Adrenal gland (tissue), 12 donors: ENCODE data around the gene TSPAN13. TPM values are rescaled to one million over a fixed set of nuclear protein-coding genes. Genes with fewer than 3 reads are reported as not detected.

Experiments
- DNase-seq, 7 donors: peaks; one replicate each; pipeline ENCODE4 v3.0.0-alpha.2; 2019 to 2020
- H3K27ac ChIP-seq, 5 donors: fragments of 200-600 bp; sonication (generic) in 4 of 5; 1 replicate in 3 of 5; 2 replicates in 2 of 5; pipeline versions ENCODE4 v1.5.1 to v1.8.0; 2016 to 2020; ENCODE audit warnings: mild to moderate bottlenecking in 1 of 5
- H3K27me3 ChIP-seq: fragments of 200-600 bp; 2 replicates; pipeline ENCODE4 v1.8.0; 2021
- H3K36me3 ChIP-seq, 2 donors: fragments of 200-600 bp; replicated peaks in 1 of 2; 1 replicate in 1 of 2; 2 replicates in 1 of 2; pipeline versions ENCODE4 v1.5.1 to v1.8.0; 2018 to 2022
- H3K4me1 ChIP-seq, 2 donors: fragments of 200-600 bp; replicated peaks in 1 of 2; 1 replicate in 1 of 2; 2 replicates in 1 of 2; pipeline versions ENCODE4 v1.5.1 to v1.8.0; 2018 to 2021
- H3K4me3 ChIP-seq, 4 donors: fragments of 200-600 bp; sonication (generic) in 3 of 4; one replicate each; pipeline ENCODE4 v1.5.1; 2016 to 2018
- H3K9me3 ChIP-seq, 3 donors: fragments of 200-600 bp; sonication (generic) in 1 of 3; replicated peaks in 1 of 3; 1 replicate in 2 of 3; 2 replicates in 1 of 3; pipeline versions ENCODE4 v1.5.1 to v1.8.0; 2016 to 2021
- POLR2A ChIP-seq, 2 donors: fragments of 450-650 bp; IDR thresholded peaks; one replicate each; pipeline ENCODE4 v1.6.1; 2017; ENCODE audit warnings: antibody characterized with exemption in 2 of 2, mild to moderate bottlenecking in 2 of 2, moderate library complexity in 1 of 2
- WGBS, 4 donors: extraction: QIAGEN DNeasy Blood & Tissue Kit in 2 of 4; methylation state at CpG; one replicate each; pipeline versions ENCODE4 v1.1.5 to v1.1.7; 2013 to 2017; 5-methylcytosine and 5-hydroxymethylcytosine counted together
- intact Hi-C, 2 donors: fragments of 100-400 bp; cut with DNase I; formaldehyde crosslinking; loops; one replicate each; pipeline versions ENCODE4 v1.14.1 to v1.15.0; 2022 to 2023
- polyA plus RNA-seq, 3 donors: library from polyadenylated mRNA; stranded (reverse); fragments of 200-250 nt in 2 of 3; fragments of 350-450 nt in 1 of 3; fragmentation: Illumina TruSeq in 1 of 3; extraction: RNeasy Lipid Tissue Mini Kit (QIAGEN cat#74804) in 1 of 3; gene quantifications; one replicate each; pipeline ENCODE4 v1.2.3, GENCODE V29; 2013 to 2014
- total RNA-seq, 9 donors: library from RNA; depleted of rRNA in 4 of 9; stranded (reverse); fragments of >200 nt in 4 of 9; fragments of 120-200 nt in 1 of 9; fragmentation: NEBNext Ultra II Directional in 1 of 9; extraction: Animal tissue kit (Norgen Biotek cat#: 25700) in 1 of 9; gene quantifications; one replicate each; pipeline versions ENCODE4 v1.1.0 to v1.2.4, GENCODE V29; 2013 to 2023
- TF ChIP-seq, protein P1 (sequence below), 6 experiments: fragments of 450-650 bp in 4 of 6; fragments of 200-600 bp in 2 of 6; sonication (generic) in 1 of 6; IDR thresholded peaks; 1 replicate in 5 of 6; 2 replicates in 1 of 6; pipeline versions ENCODE4 v1.5.1 to v1.8.0; 2016 to 2021; ENCODE audit warnings: antibody characterized with exemption in 6 of 6, mild to moderate bottlenecking in 2 of 6, moderate library complexity in 1 of 6
- donor health status: healthy with polysubstance abuse.
- donor health status: Bipolar disorder and iron deficiency.
- donor health status: DM: yes; HTN: yes; CAD: no.
- donor health status: DM: no; HTN: no; CAD: no.
- donor health status: DM: no; HTN: no; CAD: no.
- donor health status: DM: yes; HTN: yes; CAD: no.

TSPAN13 gene
- total and polyA plus RNA-seq, 12 donors = 19.3 to 119 (median 57.0) TPM

DNA sequence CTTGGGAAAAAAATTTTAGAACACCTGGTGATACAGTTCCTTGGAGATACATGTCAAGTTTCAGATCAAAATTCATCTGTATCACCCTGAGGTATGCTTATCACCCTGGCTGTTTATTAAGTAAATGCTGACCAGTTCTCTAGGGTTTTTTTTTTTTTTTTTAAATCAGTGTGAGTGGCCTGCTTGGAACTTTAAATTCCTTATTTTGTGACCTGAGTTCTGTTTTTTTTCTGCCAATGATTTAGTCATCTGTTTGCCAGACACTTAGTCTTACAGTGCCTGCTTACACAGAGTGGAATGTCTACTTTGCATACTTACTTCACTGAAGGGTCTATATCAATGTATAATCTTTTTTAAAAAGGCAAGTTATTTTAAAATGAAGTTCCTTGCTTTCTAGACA is 1.8 kb downstream of the TSPAN13 start:
- Histone ChIP-seq H3K9me3 (no peaks in the 10 kb centered on the region), H3K36me3 (no peaks in the 10 kb centered on the region), H3K27me3 (no peaks in the 10 kb centered on the region), H3K4me1 (peaks cover 0 to 6% of the 10 kb centered on the region in 2 donors), H3K4me3 (peak overlapping the region in 1 of 4 donors; percentile 84), H3K27ac (peak overlapping the region in 1 of 5 donors; percentile 76)
- TF ChIP-seq, protein P1, sequence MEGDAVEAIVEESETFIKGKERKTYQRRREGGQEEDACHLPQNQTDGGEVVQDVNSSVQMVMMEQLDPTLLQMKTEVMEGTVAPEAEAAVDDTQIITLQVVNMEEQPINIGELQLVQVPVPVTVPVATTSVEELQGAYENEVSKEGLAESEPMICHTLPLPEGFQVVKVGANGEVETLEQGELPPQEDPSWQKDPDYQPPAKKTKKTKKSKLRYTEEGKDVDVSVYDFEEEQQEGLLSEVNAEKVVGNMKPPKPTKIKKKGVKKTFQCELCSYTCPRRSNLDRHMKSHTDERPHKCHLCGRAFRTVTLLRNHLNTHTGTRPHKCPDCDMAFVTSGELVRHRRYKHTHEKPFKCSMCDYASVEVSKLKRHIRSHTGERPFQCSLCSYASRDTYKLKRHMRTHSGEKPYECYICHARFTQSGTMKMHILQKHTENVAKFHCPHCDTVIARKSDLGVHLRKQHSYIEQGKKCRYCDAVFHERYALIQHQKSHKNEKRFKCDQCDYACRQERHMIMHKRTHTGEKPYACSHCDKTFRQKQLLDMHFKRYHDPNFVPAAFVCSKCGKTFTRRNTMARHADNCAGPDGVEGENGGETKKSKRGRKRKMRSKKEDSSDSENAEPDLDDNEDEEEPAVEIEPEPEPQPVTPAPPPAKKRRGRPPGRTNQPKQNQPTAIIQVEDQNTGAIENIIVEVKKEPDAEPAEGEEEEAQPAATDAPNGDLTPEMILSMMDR (IDR thresholded peaks at IDR 0.05) = no peak
- TF ChIP-seq POLR2A (IDR thresholded peaks at IDR 0.05) = no peak
- DNase-seq = no peak
- intact Hi-C loops = no loop called here

DNA sequence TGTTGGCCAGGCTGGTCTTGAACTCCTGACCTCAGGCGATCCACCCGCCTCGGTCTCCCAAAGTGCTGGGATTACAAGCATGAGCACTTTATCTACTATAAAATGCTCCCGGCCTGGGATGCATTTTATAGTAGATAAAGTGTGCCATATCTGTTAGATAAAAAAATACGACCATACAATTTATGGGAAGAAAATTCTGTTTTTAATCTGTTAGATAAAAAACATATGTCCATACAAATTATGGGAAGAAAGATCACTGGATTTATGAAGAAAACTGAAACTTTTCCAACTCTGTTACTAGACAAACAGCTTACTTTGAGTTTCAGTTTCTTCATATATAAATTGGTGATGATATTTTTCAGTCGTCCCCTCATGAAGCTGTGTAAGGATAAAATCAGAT is 4.5 kb downstream of the TSPAN13 start:
- Histone ChIP-seq H3K27me3 (no peaks in the 10 kb centered on the region), H3K36me3 (no peaks in the 10 kb centered on the region), H3K9me3 (no peaks in the 10 kb centered on the region), H3K27ac (no peak overlapping the region), H3K4me3 (no peak overlapping the region), H3K4me1 (peaks cover 0 to 6% of the 10 kb centered on the region in 2 donors)
- no peak for DNase-seq
- TF ChIP-seq POLR2A (IDR thresholded peaks at IDR 0.05) = no peak
- TF ChIP-seq, protein P1 (IDR thresholded peaks at IDR 0.05) = no peak
- 84 to 94% (median 87%) methylated on average over 6 of the region's 6 CpGs for WGBS, 4 donors
- intact Hi-C loops = no loop called here

DNA sequence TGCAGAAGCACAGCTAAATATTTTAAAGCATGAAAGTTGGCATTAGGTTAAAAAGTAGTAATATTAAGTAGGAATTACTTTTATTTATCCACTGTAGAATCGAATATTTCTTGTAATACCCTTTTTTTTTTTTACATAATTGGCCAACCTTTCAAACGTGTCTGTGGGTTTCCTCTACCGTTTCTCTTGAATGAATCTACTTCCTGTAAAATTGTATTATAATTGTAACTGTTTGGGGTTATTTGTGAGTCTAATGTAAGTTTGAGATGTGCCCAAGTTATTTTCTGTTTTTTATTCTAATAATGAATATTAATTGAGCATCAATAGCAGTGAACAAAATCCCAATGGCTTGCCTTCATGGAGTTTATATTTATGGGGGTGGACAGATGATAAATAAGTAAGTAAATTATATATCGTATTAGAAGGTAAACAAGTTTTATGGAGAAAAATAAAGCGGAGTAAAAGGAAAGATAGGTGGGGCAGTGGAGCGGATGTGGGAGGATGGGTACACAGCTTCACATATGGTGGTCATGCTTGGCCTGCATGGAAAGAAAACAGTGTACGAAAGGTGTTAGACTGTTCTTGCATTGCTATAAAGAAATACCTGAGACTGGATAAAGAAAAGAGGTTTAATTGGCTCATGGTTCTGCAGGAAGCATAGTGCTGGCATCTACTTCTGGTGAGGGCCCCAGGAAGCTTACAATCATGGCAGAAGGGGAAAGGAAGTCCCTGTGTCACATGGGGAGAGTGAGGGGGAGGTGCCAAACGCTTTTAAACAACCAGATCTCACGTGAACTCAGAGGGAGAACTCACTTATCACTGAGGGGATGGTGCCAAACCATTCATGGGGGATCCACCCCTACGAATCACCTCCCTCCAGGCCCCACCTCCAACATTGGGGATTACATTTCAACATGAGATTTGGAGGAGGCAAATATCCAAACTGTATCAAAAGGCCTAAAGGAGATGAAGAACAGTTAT is 5.4 kb downstream of the TSPAN13 start:
- 81 to 85% (median 83%) methylated on average over 10 of the region's 10 CpGs for WGBS, 4 donors
- intact Hi-C loops = no loop called here
- H3K4me3 ChIP-seq = no peak overlapping the region
- H3K27ac ChIP-seq = no peak overlapping the region
- TF ChIP-seq, protein P1 (IDR thresholded peaks at IDR 0.05) = no peak
- H3K36me3 ChIP-seq = no peaks in the 10 kb centered on the region
- no peak for DNase-seq
- H3K9me3 ChIP-seq = no peaks in the 10 kb centered on the region
- peaks cover 0 to 6% of the 10 kb centered on the region in 2 donors for H3K4me1 ChIP-seq
- H3K27me3 ChIP-seq = no peaks in the 10 kb centered on the region

DNA sequence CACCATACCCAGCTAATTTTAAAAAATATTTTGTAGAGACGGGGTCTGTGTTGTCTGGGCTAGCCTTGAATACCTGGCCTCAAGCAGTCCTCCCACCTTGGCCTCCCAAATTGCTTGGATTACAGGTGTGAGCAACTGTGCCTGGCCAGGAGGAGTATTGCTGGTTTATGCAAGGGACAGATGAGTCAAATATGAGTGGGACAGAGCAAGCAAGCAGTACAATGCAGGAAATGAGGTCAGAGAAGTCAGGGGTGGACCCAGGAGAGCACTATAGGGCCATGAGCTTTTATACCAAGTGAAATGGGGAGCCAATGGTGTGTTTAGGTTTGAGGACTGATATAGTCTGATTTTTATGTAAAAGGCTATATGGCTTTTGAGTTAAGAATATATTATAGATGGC is 6.3 kb downstream of the TSPAN13 start:
- no peak for DNase-seq
- Histone ChIP-seq H3K4me1 (peaks cover 0 to 7% of the 10 kb centered on the region in 2 donors), H3K27me3 (no peaks in the 10 kb centered on the region), H3K9me3 (no peaks in the 10 kb centered on the region), H3K27ac (no peak overlapping the region), H3K36me3 (no peaks in the 10 kb centered on the region), H3K4me3 (no peak overlapping the region)
- 89 to 100% (median 100%) methylated on average over 1 of the region's 1 CpG for WGBS, 4 donors
- intact Hi-C loops = no loop called here
- no peak for TF ChIP-seq POLR2A (IDR thresholded peaks at IDR 0.05)
- TF ChIP-seq, protein P1 (IDR thresholded peaks at IDR 0.05) = no peak
